GM20000 (cell line): ENCODE measurements around the gene EFNA1.
A peak's percentile ranks its signal among the peaks of the same experiment; 100 is the strongest.

Experiments
- DNase-seq: peaks from one replicate; pipeline ENCODE4 v3.0.0; 2012; ENCODE audit warnings: low spot score
- CTCF ChIP-seq: IDR thresholded peaks from 2 replicates; pipeline ENCODE4 v1.5.1; 2012; ENCODE audit warnings: mild to moderate bottlenecking, control low read depth; ENCODE audit errors: extremely low read depth, missing control alignments

EFNA1 gene

GRCh38 chr1:155134322-155134721 is 6.6 kb downstream of the EFNA1 start:
- no peak for DNase-seq
- TF ChIP-seq CTCF: no peak

GRCh38 chr1:155134880-155135414 is 7.3 kb downstream of the EFNA1 start:
- DNase-seq: peak; percentile 74
- no peak for TF ChIP-seq CTCF

- no peak for TF ChIP-seq CTCF
These were observed 7.8 kb downstream of the EFNA1 start, which contains the start of gene SLC50A1 for GRCh38 chr1:155135415-155136028. SLC50A1 (plus strand) TSS chr1:155135852; CDS start chr1:155135912, 60 bp downstream.

GRCh38 chr1:155136748-155137147 is 9.1 kb downstream of the EFNA1 start:
- DNase-seq: peak; percentile 17

More at GRCh38 chr1:155135415-155136028, 7.8 kb downstream of the EFNA1 start, which contains the start of gene SLC50A1:
- peak; percentile 96 for DNase-seq

GRCh38 chr1:155137154-155137949 is 9.7 kb downstream of the EFNA1 start:
- TF ChIP-seq CTCF: no peak
- DNase-seq: no peak

More at GRCh38 chr1:155136748-155137147, 9.1 kb downstream of the EFNA1 start:
- TF ChIP-seq CTCF: no peak

GRCh38 chr1:155139895-155140629 is 12.4 kb downstream of the EFNA1 start, which contains the start of gene DPM3:
DPM3 (minus strand) TSS chr1:155140531; CDS start chr1:155140240, 291 bp downstream.
- peak; percentile 87 for DNase-seq
- no peak for TF ChIP-seq CTCF
